H9 (cell line): Measurements from ENCODE around the gene MUCL3. TPM values are rescaled to one million over a fixed set of nuclear protein-coding genes. Genes with fewer than 3 reads are reported as not detected.

Experiments
- DNase-seq: peaks from one replicate; pipeline ENCODE4 v3.0.0-alpha.2; 2017
- H2AFZ ChIP-seq: one replicate; pipeline ENCODE4 v1.6.1; 2013; ENCODE audit warnings: mild to moderate bottlenecking, low read length, control low read depth, moderate library complexity
- H2AK5ac ChIP-seq: 2 replicates; pipeline ENCODE4 v1.6.1; 2013; ENCODE audit warnings: low read length, control low read depth, mixed read lengths; ENCODE audit not compliant: insufficient read length
- H2BK120ac ChIP-seq: one replicate; pipeline ENCODE4 v1.6.1; 2013; ENCODE audit warnings: low read depth, mild to moderate bottlenecking, low read length, control low read depth, inconsistent platforms; ENCODE audit not compliant: poor library complexity, severe bottlenecking
- H2BK12ac ChIP-seq: 2 replicates; pipeline ENCODE4 v1.6.1; 2013; ENCODE audit warnings: low read length, control low read depth, mixed read lengths, low read depth; ENCODE audit not compliant: insufficient read length
- H2BK15ac ChIP-seq: 2 replicates; pipeline ENCODE4 v1.6.1; 2013; ENCODE audit warnings: low read depth, low read length, control low read depth
- H2BK20ac ChIP-seq: one replicate; pipeline ENCODE4 v1.6.1; 2013; ENCODE audit warnings: low read depth, mild to moderate bottlenecking, low read length, control low read depth, inconsistent platforms; ENCODE audit not compliant: poor library complexity, severe bottlenecking
- H2BK5ac ChIP-seq: 2 replicates; pipeline ENCODE4 v1.6.1; 2013; ENCODE audit warnings: low read length, control low read depth, mixed read lengths; ENCODE audit not compliant: insufficient read length
- H3K14ac ChIP-seq: 2 replicates; pipeline ENCODE4 v1.6.1; 2013; ENCODE audit warnings: low read length, control low read depth; ENCODE audit not compliant: insufficient read depth
- H3K18ac ChIP-seq: 2 replicates; pipeline ENCODE4 v1.6.1; 2013; ENCODE audit warnings: low read depth, mild to moderate bottlenecking, mixed read lengths, low read length, control low read depth; ENCODE audit not compliant: insufficient read length
- H3K23ac ChIP-seq: 2 replicates; pipeline ENCODE4 v1.6.1; 2013; ENCODE audit warnings: low read length, control low read depth, mixed read lengths, low read depth; ENCODE audit not compliant: insufficient read length
- H3K23me2 ChIP-seq: 2 replicates; pipeline ENCODE4 v1.6.1; 2013; ENCODE audit warnings: low read depth, mild to moderate bottlenecking, mixed read lengths, low read length, control low read depth; ENCODE audit not compliant: insufficient read length, poor library complexity, severe bottlenecking
- H3K27ac ChIP-seq: 2 replicates; pipeline ENCODE4 v1.5.1; 2013; ENCODE audit warnings: low read length, control low read depth, mixed read lengths, low read depth; ENCODE audit not compliant: insufficient read length
- H3K27me3 ChIP-seq: 2 replicates; pipeline ENCODE4 v1.6.1; 2013; ENCODE audit warnings: low read length, control low read depth, inconsistent platforms; ENCODE audit not compliant: insufficient read depth
- H3K4ac ChIP-seq: 2 replicates; pipeline ENCODE4 v1.6.1; 2013; ENCODE audit warnings: low read depth, mild to moderate bottlenecking, control low read depth, inconsistent platforms, low read length, moderate library complexity
- H3K4me1 ChIP-seq: 2 replicates; pipeline ENCODE4 v1.6.1; 2013; ENCODE audit warnings: low read length, control low read depth, inconsistent platforms; ENCODE audit not compliant: insufficient read depth
- H3K4me2 ChIP-seq: 2 replicates; pipeline ENCODE4 v1.6.1; 2013; ENCODE audit warnings: low read length, control low read depth, mixed read lengths; ENCODE audit not compliant: insufficient read length, insufficient read depth
- H3K56ac ChIP-seq: 2 replicates; pipeline ENCODE4 v1.6.1; 2013; ENCODE audit warnings: low read depth, mild to moderate bottlenecking, mixed read lengths, low read length, control low read depth; ENCODE audit not compliant: insufficient read length
- H3K79me1 ChIP-seq: 2 replicates; pipeline ENCODE4 v1.6.1; 2013; ENCODE audit warnings: low read depth, mild to moderate bottlenecking, moderate library complexity, low read length, control low read depth, inconsistent platforms; ENCODE audit not compliant: insufficient read depth, poor library complexity, severe bottlenecking
- H3K79me2 ChIP-seq: 2 replicates; pipeline ENCODE4 v1.6.1; 2013; ENCODE audit warnings: low read length, control low read depth, inconsistent platforms; ENCODE audit not compliant: insufficient read depth
- H3K9ac ChIP-seq: 2 replicates; pipeline ENCODE4 v1.6.1; 2013; ENCODE audit warnings: low read length, control low read depth, mixed read lengths; ENCODE audit not compliant: insufficient read length; ENCODE audit errors: extremely low read depth
- H3K9me3 ChIP-seq: one replicate; pipeline ENCODE4 v1.6.1; 2013; ENCODE audit warnings: low read depth, low read length, inconsistent platforms; ENCODE audit not compliant: control insufficient read depth
- H3T11ph ChIP-seq: one replicate; pipeline ENCODE4 v1.6.1; 2013; ENCODE audit warnings: mild to moderate bottlenecking, low read length, control low read depth, inconsistent platforms
- H4K20me1 ChIP-seq: one replicate; pipeline ENCODE4 v1.6.1; 2013; ENCODE audit not compliant: control insufficient read depth, insufficient read length, insufficient read depth
- H4K5ac ChIP-seq: 2 replicates; pipeline ENCODE4 v1.6.1; 2013; ENCODE audit warnings: low read depth, mild to moderate bottlenecking, mixed read lengths, low read length, control low read depth; ENCODE audit not compliant: insufficient read length
- H4K8ac ChIP-seq: replicated peaks from 2 replicates; pipeline ENCODE4 v1.6.1; 2013; ENCODE audit warnings: low read length, control low read depth, mixed read lengths, low read depth; ENCODE audit not compliant: insufficient read length
- H4K91ac ChIP-seq: 2 replicates; pipeline ENCODE4 v1.6.1; 2013; ENCODE audit warnings: low read depth, mild to moderate bottlenecking, moderate library complexity, mixed read lengths, low read length, control low read depth; ENCODE audit not compliant: insufficient read length
- H3K27ac Mint-ChIP-seq, 3 experiments: 2 replicates in 2 of 3; 3 replicates in 1 of 3; pipeline ENCODE4 v1.8.0; 2020 to 2021; ENCODE audit warnings: mixed read lengths in 3 of 3, mild to moderate bottlenecking in 1 of 3, moderate library complexity in 1 of 3
- H3K27me3 Mint-ChIP-seq: 2 replicates; pipeline ENCODE4 v1.8.0; 2021; ENCODE audit warnings: low read depth, mild to moderate bottlenecking, moderate library complexity, mixed read lengths
- H3K36me3 Mint-ChIP-seq, 3 experiments: 2 replicates in 2 of 3; 3 replicates in 1 of 3; pipeline ENCODE4 v1.8.0; 2020 to 2021; ENCODE audit warnings: low read depth in 3 of 3, mixed read lengths in 3 of 3; ENCODE audit not compliant: insufficient read depth in 1 of 3
- H3K4me1 Mint-ChIP-seq, 2 experiments: 2 replicates each; pipeline ENCODE4 v1.8.0; 2020; ENCODE audit warnings: mixed read lengths in 2 of 2
- H3K4me3 Mint-ChIP-seq, 2 experiments: 2 replicates in 1 of 2; 3 replicates in 1 of 2; pipeline ENCODE4 v1.8.0; 2020 to 2021; ENCODE audit warnings: mild to moderate bottlenecking in 2 of 2, mixed read lengths in 2 of 2, moderate library complexity in 1 of 2
- H3K9me3 Mint-ChIP-seq, 2 experiments: 2 replicates in 1 of 2; 3 replicates in 1 of 2; pipeline ENCODE4 v1.8.0; 2020; ENCODE audit warnings: mild to moderate bottlenecking in 2 of 2, mixed read lengths in 2 of 2, moderate library complexity in 1 of 2
- WGBS: extraction: QIAGEN DNeasy Blood & Tissue Kit; methylation state at CpG from one replicate; pipeline ENCODE4 v1.1.7; 2013; ENCODE audit warnings: missing lambda C conversion rate, low lambda C conversion rate, mixed read lengths; ENCODE audit not compliant: insufficient read length; ENCODE audit errors: extremely low coverage; 5-methylcytosine and 5-hydroxymethylcytosine counted together
- total RNA-seq: library from RNA; stranded (reverse); gene quantifications from 2 replicates; pipeline ENCODE4 v1.2.1, GENCODE V29; 2021
- TF ChIP-seq, protein P1 (sequence below): fragments of 200-600 bp; sonication (generic); conservative IDR thresholded peaks from 3 replicates; pipeline ENCODE4 v1.8.0; 2021; ENCODE audit warnings: antibody characterized with exemption, mild to moderate bottlenecking

MUCL3 gene
- total RNA-seq, 1 experiment from 2014 or later, result 0.15 TPM

DNA sequence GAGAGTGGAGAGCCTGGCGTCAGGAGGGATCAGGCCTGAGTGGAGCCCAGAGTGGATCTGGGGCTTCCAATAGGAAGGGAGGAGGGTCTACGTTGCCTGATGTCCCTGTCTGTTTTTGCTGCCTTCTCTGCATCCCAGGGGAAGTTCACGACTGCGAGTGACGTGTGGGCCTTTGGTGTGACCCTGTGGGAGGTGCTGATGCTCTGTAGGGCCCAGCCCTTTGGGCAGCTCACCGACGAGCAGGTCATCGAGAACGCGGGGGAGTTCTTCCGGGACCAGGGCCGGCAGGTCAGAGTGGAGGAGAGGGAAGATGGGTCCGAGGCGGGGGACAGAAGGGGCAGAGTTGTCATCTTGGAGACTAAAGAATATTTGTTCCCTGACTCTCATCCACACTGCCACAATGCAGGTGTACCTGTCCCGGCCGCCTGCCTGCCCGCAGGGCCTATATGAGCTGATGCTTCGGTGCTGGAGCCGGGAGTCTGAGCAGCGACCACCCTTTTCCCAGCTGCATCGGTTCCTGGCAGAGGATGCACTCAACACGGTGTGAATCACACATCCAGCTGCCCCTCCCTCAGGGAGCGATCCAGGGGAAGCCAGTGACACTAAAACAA, 41.9 kb upstream of the MUCL3 start:
- DNase-seq, result no peak
- no peak overlapping the region for H3T11ph ChIP-seq
- H3K4me2 ChIP-seq, result no peak overlapping the region
- H3K23ac ChIP-seq, result no peak overlapping the region
- H3K4me3 Mint-ChIP-seq, result no peak overlapping the region
- no peak overlapping the region for H2BK120ac ChIP-seq
- H2BK12ac ChIP-seq, result no peak overlapping the region
- no peak overlapping the region for H2AFZ ChIP-seq
- no peak overlapping the region for H2BK5ac ChIP-seq
- H3K27ac Mint-ChIP-seq, result peak overlapping the region in 1 of 3 experiments; percentile 23; a peak in 2 of 7 replicates
- H3K4me1 ChIP-seq, result no peaks in the 10 kb centered on the region
- H4K8ac ChIP-seq, result no peak overlapping the region
- no peak overlapping the region for H4K5ac ChIP-seq
- H3K79me1 ChIP-seq, result no peaks in the 10 kb centered on the region
- H3K18ac ChIP-seq, result no peak overlapping the region
- no peak overlapping the region for H3K14ac ChIP-seq
- H2AK5ac ChIP-seq, result no peak overlapping the region
- H3K36me3 Mint-ChIP-seq, result peaks cover 39 to 61% (median 59%) of the 10 kb centered on the region in 3 experiments
- no peaks in the 10 kb centered on the region for H4K20me1 ChIP-seq
- H3K79me2 ChIP-seq, result no peaks in the 10 kb centered on the region
- peaks cover 3 to 9% of the 10 kb centered on the region in 2 experiments for H3K4me1 Mint-ChIP-seq
- H3K56ac ChIP-seq, result no peak overlapping the region
- H3K9ac ChIP-seq, result no peak overlapping the region
- no peak overlapping the region for H3K4ac ChIP-seq
- no peaks in the 10 kb centered on the region; the same call in 1 of the 2 replicates for H3K27me3 Mint-ChIP-seq
- no peaks in the 10 kb centered on the region for H3K27me3 ChIP-seq
- no peak overlapping the region for H4K91ac ChIP-seq
- WGBS, result no CpG with 5 or more reads among the region's 23 CpGs
- no peak overlapping the region for H2BK15ac ChIP-seq
- no peaks in the 10 kb centered on the region for H3K23me2 ChIP-seq
- H3K9me3 ChIP-seq, result no peaks in the 10 kb centered on the region
- H2BK20ac ChIP-seq, result no peak overlapping the region
- no peaks in the 10 kb centered on the region for H3K9me3 Mint-ChIP-seq
- no peak overlapping the region for H3K27ac ChIP-seq
- TF ChIP-seq, protein P1, sequence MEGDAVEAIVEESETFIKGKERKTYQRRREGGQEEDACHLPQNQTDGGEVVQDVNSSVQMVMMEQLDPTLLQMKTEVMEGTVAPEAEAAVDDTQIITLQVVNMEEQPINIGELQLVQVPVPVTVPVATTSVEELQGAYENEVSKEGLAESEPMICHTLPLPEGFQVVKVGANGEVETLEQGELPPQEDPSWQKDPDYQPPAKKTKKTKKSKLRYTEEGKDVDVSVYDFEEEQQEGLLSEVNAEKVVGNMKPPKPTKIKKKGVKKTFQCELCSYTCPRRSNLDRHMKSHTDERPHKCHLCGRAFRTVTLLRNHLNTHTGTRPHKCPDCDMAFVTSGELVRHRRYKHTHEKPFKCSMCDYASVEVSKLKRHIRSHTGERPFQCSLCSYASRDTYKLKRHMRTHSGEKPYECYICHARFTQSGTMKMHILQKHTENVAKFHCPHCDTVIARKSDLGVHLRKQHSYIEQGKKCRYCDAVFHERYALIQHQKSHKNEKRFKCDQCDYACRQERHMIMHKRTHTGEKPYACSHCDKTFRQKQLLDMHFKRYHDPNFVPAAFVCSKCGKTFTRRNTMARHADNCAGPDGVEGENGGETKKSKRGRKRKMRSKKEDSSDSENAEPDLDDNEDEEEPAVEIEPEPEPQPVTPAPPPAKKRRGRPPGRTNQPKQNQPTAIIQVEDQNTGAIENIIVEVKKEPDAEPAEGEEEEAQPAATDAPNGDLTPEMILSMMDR, result no peak
